ENCODE data around the gene NOS1AP. TPM values are rescaled to one million over a fixed set of nuclear protein-coding genes. Genes with fewer than 3 reads are reported as not detected.

Gene NOS1AP
- total RNA-seq, 1 donor: 0.43 TPM

DNA sequence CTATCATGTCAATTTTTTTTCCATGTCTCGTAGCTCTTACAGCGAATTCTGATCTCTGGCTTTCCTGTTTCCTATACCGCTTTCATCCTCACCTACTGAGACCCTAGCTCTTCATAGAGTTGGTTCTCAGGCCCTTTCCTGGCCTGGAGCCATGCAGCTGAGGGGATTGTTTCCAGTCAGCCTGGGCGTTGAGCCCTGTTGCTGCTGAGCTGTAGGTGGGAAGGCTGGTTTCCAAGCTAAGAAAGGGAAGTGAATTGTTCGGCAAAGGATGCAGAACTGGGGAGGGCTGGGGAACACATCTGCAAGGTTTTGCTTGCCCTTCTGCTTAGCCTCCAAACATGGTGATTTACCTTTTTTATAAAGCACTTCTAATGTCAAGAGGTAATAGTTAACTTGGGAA lies 265.6 kb downstream of the NOS1AP start:
- TF ChIP-seq, protein P1, sequence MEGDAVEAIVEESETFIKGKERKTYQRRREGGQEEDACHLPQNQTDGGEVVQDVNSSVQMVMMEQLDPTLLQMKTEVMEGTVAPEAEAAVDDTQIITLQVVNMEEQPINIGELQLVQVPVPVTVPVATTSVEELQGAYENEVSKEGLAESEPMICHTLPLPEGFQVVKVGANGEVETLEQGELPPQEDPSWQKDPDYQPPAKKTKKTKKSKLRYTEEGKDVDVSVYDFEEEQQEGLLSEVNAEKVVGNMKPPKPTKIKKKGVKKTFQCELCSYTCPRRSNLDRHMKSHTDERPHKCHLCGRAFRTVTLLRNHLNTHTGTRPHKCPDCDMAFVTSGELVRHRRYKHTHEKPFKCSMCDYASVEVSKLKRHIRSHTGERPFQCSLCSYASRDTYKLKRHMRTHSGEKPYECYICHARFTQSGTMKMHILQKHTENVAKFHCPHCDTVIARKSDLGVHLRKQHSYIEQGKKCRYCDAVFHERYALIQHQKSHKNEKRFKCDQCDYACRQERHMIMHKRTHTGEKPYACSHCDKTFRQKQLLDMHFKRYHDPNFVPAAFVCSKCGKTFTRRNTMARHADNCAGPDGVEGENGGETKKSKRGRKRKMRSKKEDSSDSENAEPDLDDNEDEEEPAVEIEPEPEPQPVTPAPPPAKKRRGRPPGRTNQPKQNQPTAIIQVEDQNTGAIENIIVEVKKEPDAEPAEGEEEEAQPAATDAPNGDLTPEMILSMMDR (IDR thresholded peaks at IDR 0.05; ENCODE audit: insufficient read depth, low read depth, low read length): no peak
- DNase-seq (ENCODE audit: low read depth): no peak
- H3K4me3 ChIP-seq (ENCODE audit: low read depth, low read length): no peak overlapping the region

DNA sequence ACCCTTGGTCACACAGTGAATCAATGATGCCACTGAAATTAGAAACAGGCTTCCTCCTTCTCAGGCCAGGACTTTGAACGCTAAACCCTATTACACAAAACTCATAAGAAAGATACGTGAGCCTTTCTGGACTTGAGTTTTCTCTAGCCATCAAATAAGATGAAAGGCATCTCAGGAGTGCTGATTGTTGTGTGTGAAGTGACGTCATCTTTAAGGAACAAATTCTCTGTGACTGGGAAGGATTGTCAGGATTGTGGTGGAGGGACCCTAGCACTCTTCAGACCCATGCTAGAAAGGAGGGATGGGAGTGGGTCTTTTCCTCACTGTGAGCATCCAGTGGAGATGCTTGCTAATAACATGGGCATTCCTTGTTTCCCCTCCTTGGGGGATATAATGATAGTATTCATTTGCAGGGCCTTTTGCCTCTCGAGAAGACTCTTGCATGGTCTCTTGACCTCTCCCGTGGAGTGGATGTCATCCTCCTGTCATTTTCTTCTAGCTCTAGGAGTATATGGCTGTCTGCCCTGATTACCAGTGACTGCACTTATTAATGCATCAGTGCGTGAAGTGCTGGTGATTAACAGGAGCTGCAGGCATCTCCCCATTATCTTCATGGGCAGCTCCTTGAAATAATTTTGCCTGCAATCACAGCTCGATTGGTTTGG lies 267.3 kb downstream of the NOS1AP start:
- DNase-seq (ENCODE audit: low read depth): no peak
- no peak overlapping the region for H3K4me3 ChIP-seq (ENCODE audit: low read depth, low read length)
- TF ChIP-seq, protein P1 (IDR thresholded peaks at IDR 0.05; ENCODE audit: insufficient read depth, low read depth, low read length): no peak

DNA sequence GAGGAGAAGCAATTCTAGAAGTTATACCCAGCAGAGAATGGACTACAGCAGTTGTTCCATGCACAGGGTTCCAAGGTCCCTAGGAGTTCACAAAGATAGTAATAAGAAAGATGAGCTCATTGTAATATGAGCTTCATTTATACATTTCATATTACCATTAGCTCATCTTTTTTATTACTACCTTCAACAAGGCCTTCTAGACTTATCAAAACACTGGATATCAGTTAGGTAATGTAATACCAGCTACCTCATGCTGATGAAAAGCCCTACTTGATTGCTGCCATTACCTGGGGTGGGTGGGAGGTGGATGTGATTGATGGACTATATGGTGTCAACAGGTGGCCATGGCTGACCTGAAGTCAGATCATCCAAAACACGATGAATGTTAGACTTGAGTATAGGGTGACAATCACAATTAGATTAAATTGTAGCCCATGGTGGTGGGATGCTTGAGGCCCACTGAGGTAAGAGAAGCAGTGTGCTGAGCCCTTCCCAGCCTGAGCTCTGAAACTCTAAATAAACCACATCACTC lies 273.0 kb downstream of the NOS1AP start:
- no peak overlapping the region for H3K4me3 ChIP-seq (ENCODE audit: low read depth, low read length)
- TF ChIP-seq, protein P1 (IDR thresholded peaks at IDR 0.05; ENCODE audit: insufficient read depth, low read depth, low read length): no peak
- DNase-seq (ENCODE audit: low read depth): no peak

DNA sequence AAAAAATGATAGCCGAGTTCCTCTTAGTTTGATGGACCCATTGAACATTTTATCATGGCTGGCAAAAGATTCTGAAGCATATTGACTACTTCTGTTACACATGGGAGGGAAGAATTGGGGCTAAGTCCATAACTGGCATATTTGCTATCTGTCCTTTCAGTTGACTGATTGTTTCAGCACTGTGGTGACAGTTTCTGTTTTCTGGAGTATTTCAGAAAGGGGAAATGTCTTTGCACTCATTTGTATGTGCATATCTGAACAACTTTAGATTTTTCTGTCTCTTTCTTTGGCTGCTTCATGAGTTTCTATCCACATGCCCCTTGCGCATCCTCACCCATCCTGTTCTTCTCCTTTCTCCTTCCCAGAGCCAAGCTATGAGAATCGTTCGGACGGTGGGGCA lies 274.0 kb downstream of the NOS1AP start:
- no peak overlapping the region for H3K4me3 ChIP-seq (ENCODE audit: low read depth, low read length)
- no peak for DNase-seq (ENCODE audit: low read depth)
- TF ChIP-seq, protein P1 (IDR thresholded peaks at IDR 0.05; ENCODE audit: insufficient read depth, low read depth, low read length): no peak

DNA sequence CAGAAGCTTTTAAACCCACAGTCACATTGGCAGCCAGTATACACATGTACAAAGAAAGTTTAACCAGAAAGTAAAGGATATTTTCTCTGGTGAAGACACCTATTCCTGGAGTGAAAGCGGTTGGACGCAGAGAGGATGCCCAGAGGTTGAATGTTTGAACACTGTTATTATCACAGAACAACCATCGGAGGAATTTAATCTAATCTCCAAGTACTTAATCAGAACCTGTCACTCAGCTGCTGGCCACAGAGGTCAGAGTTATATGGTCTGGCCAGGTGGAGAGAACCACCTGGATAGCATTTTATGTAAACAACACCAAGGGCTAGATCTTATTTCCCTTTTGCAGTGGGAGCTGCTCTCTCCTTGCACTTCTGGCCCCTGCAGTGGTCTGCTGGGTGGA lies 277.8 kb downstream of the NOS1AP start:
- no peak for DNase-seq (ENCODE audit: low read depth)
- no peak overlapping the region for H3K4me3 ChIP-seq (ENCODE audit: low read depth, low read length)

DNA sequence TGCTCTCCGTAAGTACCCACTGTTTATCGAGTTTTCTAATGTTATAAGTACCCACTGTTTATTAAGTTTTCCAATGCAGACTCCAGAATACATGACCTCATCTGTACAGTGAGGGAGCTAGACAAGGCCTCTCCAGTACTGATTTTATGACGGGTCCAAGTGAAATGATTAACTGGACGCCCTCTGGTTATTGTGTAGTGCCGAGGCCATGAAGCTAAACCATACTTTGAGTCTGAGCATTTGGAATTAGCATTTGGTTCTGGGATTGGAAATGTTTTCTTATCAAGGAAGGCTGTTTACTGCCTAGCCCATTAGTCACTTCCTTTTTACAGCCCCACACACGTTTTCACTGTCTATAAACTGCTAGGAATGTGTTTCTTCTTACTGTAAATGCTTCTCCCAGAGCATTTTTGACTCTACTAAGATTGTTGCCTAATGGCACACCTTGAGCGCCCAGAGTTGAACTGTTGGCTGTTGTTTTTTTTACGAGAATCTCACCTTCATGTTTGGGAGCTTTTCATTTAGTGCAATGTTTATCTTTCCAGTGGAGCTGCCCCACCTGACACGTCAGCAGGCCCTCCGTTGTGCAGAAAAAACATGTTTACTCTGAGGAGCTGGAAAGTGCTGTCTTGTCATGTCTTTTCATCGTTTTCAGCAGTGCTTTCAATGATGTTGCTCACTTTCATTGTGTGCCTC lies 280.3 kb downstream of the NOS1AP start:
- peak; percentile 96 for DNase-seq (ENCODE audit: low read depth)
- TF ChIP-seq, protein P1 (IDR thresholded peaks at IDR 0.05; ENCODE audit: insufficient read depth, low read depth, low read length): no peak
- no peak overlapping the region for H3K4me3 ChIP-seq (ENCODE audit: low read depth, low read length)

More for the DNA sequence above, 277.8 kb downstream of the NOS1AP start:
- TF ChIP-seq, protein P1 (IDR thresholded peaks at IDR 0.05; ENCODE audit: insufficient read depth, low read depth, low read length): no peak
